K562 (cell line): ENCODE results near the gene SBF1. TPM values are rescaled to one million over a fixed set of nuclear protein-coding genes. Genes with fewer than 3 reads are reported as not detected.

Experiments
- ATAC-seq: fragments of 200-7000 bp; cut with Tn5 transposase; 3 replicates; pipeline ENCODE4 v1.9.1; 2020; ENCODE audit warnings: moderate library complexity
- BruUV-seq: library from RNA; stranded (reverse); fragments of 400-500 nt; replicated peaks from 2 replicates; lab custom pipeline; 2021; lab: Mats Ljungman, UMichigan
- CTCF ChIA-PET: fragments of 300-600 bp; formaldehyde crosslinking; extraction: SDS; loops from one replicate; lab custom pipeline; 2021; ENCODE audit warnings: low intra/inter-chr PET ratio; lab: Yijun Ruan, JAX
- POLR2A ChIA-PET: fragments of 300-600, 350-650 bp; sonication (Branson Sonifier 250); formaldehyde crosslinking; extraction: SDS; loops from one replicate; lab custom pipeline; 2021; ENCODE audit warnings: antibody characterized with exemption, inconsistent platforms; lab: Yijun Ruan, JAX
- DNase-seq, 4 experiments: peaks; one replicate each; pipeline versions ENCODE4 v3.0.0 to v3.0.0-alpha.2; 2011 to 2018; ENCODE audit warnings: low spot score in 3 of 4, mixed read lengths in 3 of 4; ENCODE audit errors: extremely low read depth in 1 of 4
- FAIRE-seq: peaks from 2 replicates; lab custom pipeline; 2011; peaks lifted over from hg19 to GRCh38; lab: Jason Lieb, UNC
- H2AFZ ChIP-seq: 2 replicates; pipeline ENCODE4 v1.6.0; 2011; ENCODE audit warnings: low read depth, low read length, control low read depth, inconsistent platforms
- H3K27ac ChIP-seq: fragments of 200-600 bp; 3 replicates; pipeline ENCODE4 v1.8.0; 2011; ENCODE audit warnings: low read depth, mild to moderate bottlenecking, control low read depth, inconsistent platforms, low read length, moderate library complexity, mixed read lengths; ENCODE audit errors: extremely low read depth
- H3K27me3 ChIP-seq, 2 experiments: fragments of 300-600 bp in 1 of 2; 2 replicates in 1 of 2; 3 replicates in 1 of 2; pipeline versions ENCODE4 v1.6.0 to v1.8.0; 2011; ENCODE audit warnings: inconsistent platforms in 2 of 2, low read length in 2 of 2, mild to moderate bottlenecking in 1 of 2, mixed read lengths in 1 of 2, moderate library complexity in 1 of 2; ENCODE audit not compliant: control insufficient read depth in 2 of 2, insufficient read depth in 2 of 2
- H3K36me3 ChIP-seq: fragments of 300-600 bp; 3 replicates; pipeline ENCODE4 v1.8.0; 2011; ENCODE audit warnings: mild to moderate bottlenecking, low read length, inconsistent platforms; ENCODE audit not compliant: control insufficient read depth, insufficient read depth
- H3K4me1 ChIP-seq, 2 experiments: fragments of 200-600 bp in 1 of 2; replicated peaks in 1 of 2; 2 replicates in 1 of 2; 3 replicates in 1 of 2; pipeline versions ENCODE4 v1.5.1 to v1.8.0; 2011; ENCODE audit warnings: inconsistent platforms in 2 of 2, low read length in 2 of 2, mild to moderate bottlenecking in 1 of 2, mixed read lengths in 1 of 2, moderate library complexity in 1 of 2; ENCODE audit not compliant: control insufficient read depth in 2 of 2, insufficient read depth in 2 of 2
- H3K4me2 ChIP-seq: 2 replicates; pipeline ENCODE4 v1.6.1; 2011; ENCODE audit warnings: low read length, control low read depth, inconsistent platforms, mixed read lengths; ENCODE audit not compliant: insufficient read depth
- H3K4me3 ChIP-seq: fragments of 200-600 bp; sonication (generic), shearing (Covaris generic); 2 replicates; pipeline ENCODE4 v1.5.1; 2016; ENCODE audit warnings: control low read depth, inconsistent platforms
- H3K79me2 ChIP-seq: fragments of 200-600 bp; 3 replicates; pipeline ENCODE4 v1.8.0; 2011; ENCODE audit warnings: low read length, inconsistent platforms; ENCODE audit not compliant: control insufficient read depth, insufficient read depth
- H3K9ac ChIP-seq, 2 experiments: 2 replicates each; pipeline versions ENCODE4 v1.6.0 to v1.6.1; 2011; ENCODE audit warnings: low read depth in 2 of 2, low read length in 2 of 2, control low read depth in 1 of 2, inconsistent platforms in 1 of 2, mild to moderate bottlenecking in 1 of 2, mixed read lengths in 1 of 2; ENCODE audit not compliant: insufficient read depth in 1 of 2
- H3K9me1 ChIP-seq: one replicate; pipeline ENCODE4 v1.6.0; 2011; ENCODE audit warnings: inconsistent platforms, mild to moderate bottlenecking, low read length, moderate library complexity; ENCODE audit not compliant: control insufficient read depth, insufficient read depth
- H3K9me3 ChIP-seq: replicated peaks from 2 replicates; pipeline ENCODE4 v1.5.1; 2011; ENCODE audit warnings: low read depth, low read length, inconsistent platforms; ENCODE audit not compliant: control insufficient read depth, insufficient read depth
- H4K20me1 ChIP-seq: replicated peaks from 2 replicates; pipeline ENCODE4 v1.6.1; 2011; ENCODE audit warnings: low read length, inconsistent platforms, mixed read lengths; ENCODE audit not compliant: control insufficient read depth, insufficient read depth
- ATF3 ChIP-seq, 2 experiments: fragments of 450-650 bp in 1 of 2; sonication (generic) in 1 of 2; formaldehyde crosslinking in 1 of 2; IDR thresholded peaks in 1 of 2; conservative IDR thresholded peaks in 1 of 2; 2 replicates each; pipeline versions ENCODE4 v1.6.1 to v1.8.1; 2016 to 2023; ENCODE audit warnings: mild to moderate bottlenecking in 2 of 2, moderate library complexity in 2 of 2, inconsistent platforms in 1 of 2, missing genetic modification reagents in 1 of 2
- CEBPG ChIP-seq, 3 experiments: fragments of 200-800 bp in 1 of 3; sonication (Bioruptor generic) in 1 of 3; sonication (generic) in 1 of 3; formaldehyde crosslinking in 1 of 3; IDR thresholded peaks in 2 of 3; conservative IDR thresholded peaks in 1 of 3; 2 replicates each; pipeline versions ENCODE4 v1.6.1 to v1.8.0; 2016 to 2022; ENCODE audit warnings: missing compliant biosample characterization in 2 of 3, missing genetic modification characterization in 2 of 3, mild to moderate bottlenecking in 1 of 3, missing genetic modification reagents in 1 of 3
- MYNN ChIP-seq, 2 experiments: sonication (generic); formaldehyde crosslinking in 1 of 2; IDR thresholded peaks; 2 replicates each; pipeline versions ENCODE4 v1.5.0 to v1.6.1; 2016 to 2020; ENCODE audit warnings: antibody characterized with exemption in 1 of 2, missing genetic modification reagents in 1 of 2
- POLR2A ChIP-seq: fragments of 450-650 bp; conservative IDR thresholded peaks from 2 replicates; pipeline ENCODE4 v1.6.1; 2016
- POLR2G ChIP-seq: fragments of 200-400 bp; formaldehyde crosslinking; IDR thresholded peaks from 2 replicates; pipeline ENCODE4 v1.6.1; 2017; ENCODE audit warnings: low read depth, mild to moderate bottlenecking, antibody characterized with exemption, low read length, moderate library complexity
- RBM22 ChIP-seq: fragments of 200-400 bp; formaldehyde crosslinking; IDR thresholded peaks from 2 replicates; pipeline ENCODE4 v1.6.1; 2018; ENCODE audit warnings: low read length, low read depth; ENCODE audit not compliant: poor library complexity, severe bottlenecking
- THRA ChIP-seq: fragments of 450-650 bp; IDR thresholded peaks from 2 replicates; pipeline ENCODE4 v1.6.1; 2017; ENCODE audit warnings: mild to moderate bottlenecking, moderate library complexity
- ZNF316 ChIP-seq: fragments of 450-650 bp; IDR thresholded peaks from 2 replicates; pipeline ENCODE4 v1.6.1; 2016
- WGBS: fragments of 100-300 bp; shearing (Covaris generic); methylation state at CpG from one replicate; pipeline ENCODE4 v1.1.6; 2016; ENCODE audit warnings: low coverage, mixed read lengths; ENCODE audit not compliant: insufficient coverage; ENCODE audit errors: missing lambda C conversion rate; 5-methylcytosine and 5-hydroxymethylcytosine counted together
- in situ Hi-C: fragments of 300-500 bp; cut with MboI; formaldehyde crosslinking; loops from 4 replicates; pipeline ENCODE4 v1.15.0; 2018; ENCODE audit warnings: inconsistent platforms, mixed read lengths
- intact Hi-C: fragments of 100-400 bp; cut with micrococcal nuclease; formaldehyde crosslinking; loops from 2 replicates; pipeline ENCODE4 v1.14.2; 2022
- polyA plus RNA-seq, 8 experiments: library from polyadenylated mRNA; depleted of rRNA in 4 of 8; stranded (reverse) in 5 of 8; unstranded in 3 of 8; fragments of >200 nt; fragmentation: Nextera tagmentation in 2 of 8; fragmentation: Illumina TruSeq in 1 of 8; extraction: Ambion mirVana in 2 of 8; extraction: Trizol in 1 of 8; gene quantifications; 2 replicates each; pipeline versions ENCODE4 v1.2.1 to v1.2.3, GENCODE V29; 2011 to 2014; ENCODE audit warnings: inconsistent platforms in 1 of 8, missing spikeins in 1 of 8
- total RNA-seq, 7 experiments: library from RNA; depleted of rRNA in 6 of 7; stranded (reverse); fragments of >200 nt in 6 of 7; fragmentation: Illumina TruSeq in 2 of 7; extraction: Trizol in 2 of 7; gene quantifications; 2 replicates each; pipeline versions ENCODE4 v1.2.1 to v1.2.3, GENCODE V29; 2011 to 2021; ENCODE audit warnings: low replicate concordance in 1 of 7

SBF1 gene
- total and polyA plus RNA-seq, 9 of the 15 experiments (the other 6 are each of a cell fraction or from before 2014, with no cell fraction given), result 0.44 to 50.4 (median 11.4) TPM

GRCh38 chr22:50443801-50444625 lies 30.8 kb downstream of the SBF1 start:
- no peak overlapping the region for H3K4me3 ChIP-seq
- CTCF ChIA-PET, result no interaction called here
- DNase-seq (no peak), FAIRE-seq (no peak), ATAC-seq (peak; percentile 9; the same call in 2 of the 3 replicates)
- no peaks in the 10 kb centered on the region for H3K9me1 ChIP-seq
- H3K27me3 ChIP-seq, result no peaks in the 10 kb centered on the region
- H3K9me3 ChIP-seq, result no peaks in the 10 kb centered on the region
- whole genome bisulfite sequencing, result 91% methylated on average over 13 of the region's 28 CpGs
- peaks cover 72% of the 10 kb centered on the region; the same call in 1 of the 3 replicates for H3K36me3 ChIP-seq
- POLR2A ChIA-PET, result interaction anchor here (1.1 kb wide), 1 partner anchor 19 kb away, joined by 3 read pairs; no protein-coding TSS in a partner anchor
- in situ Hi-C loops, result no loop called here
- no peak overlapping the region for H2AFZ ChIP-seq
- no peak for TF ChIP-seq ZNF316
- peak; percentile 11; the same call in 1 of the 2 replicates for TF ChIP-seq MYNN (IDR thresholded peaks at IDR 0.05)
- TF ChIP-seq MYNN (CRISPR knock-in tag; IDR thresholded peaks at IDR 0.05), result no peak
- no peak for TF ChIP-seq CEBPG (CRISPR knock-in tag; IDR thresholded peaks at IDR 0.05)
- 0 out of 4 replicates have a peak, but pooled peaks of 1 of the 2 experiments have one; percentile 22 for TF ChIP-seq CEBPG (tag; conservative IDR thresholded peaks at IDR 0.05 in 1 of 2, IDR thresholded peaks at IDR 0.05 in 1 of 2)
- peak; percentile 46 for TF ChIP-seq ATF3 (IDR thresholded peaks at IDR 0.05)
- no peak for TF ChIP-seq ATF3 (CRISPR knock-in tag; conservative IDR thresholded peaks at IDR 0.05)
- TF ChIP-seq THRA, result no peak
- TF ChIP-seq POLR2A, result peak; percentile 37; the same call in 1 of the 2 replicates
- peak; percentile 70 for TF ChIP-seq POLR2G
- peak; percentile 79 for TF ChIP-seq RBM22
- peaks cover 0 to 39% of the 10 kb centered on the region in 2 experiments; a peak in 2 of 5 replicates for H3K4me1 ChIP-seq
- H3K79me2 ChIP-seq, result no peaks in the 10 kb centered on the region
- H3K9ac ChIP-seq, result no peak overlapping the region
- H3K4me2 ChIP-seq, result no peak overlapping the region
- no peak overlapping the region for H3K27ac ChIP-seq
- intact Hi-C loops, result no loop called here
- no peaks in the 10 kb centered on the region for H4K20me1 ChIP-seq
- BruUV-seq, result no TSS peak
